GM21786 (cell line): Measurements from ENCODE around the gene VRK1.
A peak's percentile ranks its signal among the peaks of the same experiment; 100 is the strongest.

Source experiments
- ATAC-seq: cut with Tn5 transposase; IDR thresholded peaks from one replicate; pipeline ENCODE4 v1.9.1; 2021; ENCODE audit not compliant: unreplicated experiment

Gene VRK1

GRCh38 chr14:96823652-96824051 is 26.5 kb downstream of the VRK1 start:
- ATAC-seq = no peak

GRCh38 chr14:96824283-96824682 is 27.1 kb downstream of the VRK1 start:
- ATAC-seq = no peak

- no peak for ATAC-seq
Observed at GRCh38 chr14:96826818-96827217, 29.6 kb downstream of the VRK1 start.

GRCh38 chr14:96827290-96827689 is 30.1 kb downstream of the VRK1 start:
- no peak for ATAC-seq

GRCh38 chr14:96829791-96830190 is 32.6 kb downstream of the VRK1 start:
- ATAC-seq = no peak

- ATAC-seq = no peak
Observed at GRCh38 chr14:96830946-96831345, 33.8 kb downstream of the VRK1 start.

- no peak for ATAC-seq
Observed at GRCh38 chr14:96832351-96832750, 35.2 kb downstream of the VRK1 start.

- ATAC-seq = no peak
Observed at GRCh38 chr14:96838449-96838848, 41.3 kb downstream of the VRK1 start.

- no peak for ATAC-seq
Observed at GRCh38 chr14:96839251-96839650, 42.1 kb downstream of the VRK1 start.

GRCh38 chr14:96843137-96843536 is 46.0 kb downstream of the VRK1 start:
- ATAC-seq = no peak

GRCh38 chr14:96844857-96845570 is 47.8 kb downstream of the VRK1 start:
- no peak for ATAC-seq

- no peak for ATAC-seq
Observed at GRCh38 chr14:96847451-96847850, 50.3 kb downstream of the VRK1 start.

- ATAC-seq = no peak
Observed at GRCh38 chr14:96848011-96848410, 50.8 kb downstream of the VRK1 start.

GRCh38 chr14:96849733-96850132 is 52.6 kb downstream of the VRK1 start:
- ATAC-seq = no peak

- ATAC-seq = no peak
Observed at GRCh38 chr14:96851694-96852381, 54.7 kb downstream of the VRK1 start.

GRCh38 chr14:96852823-96853422 is 55.7 kb downstream of the VRK1 start:
- ATAC-seq = peak; percentile 66

- ATAC-seq = no peak
Observed at GRCh38 chr14:96858643-96859042, 61.5 kb downstream of the VRK1 start.

GRCh38 chr14:96861568-96862310 is 64.6 kb downstream of the VRK1 start:
- ATAC-seq = no peak

GRCh38 chr14:96863327-96863985 is 66.3 kb downstream of the VRK1 start:
- ATAC-seq = no peak

GRCh38 chr14:96863986-96864330 is 66.8 kb downstream of the VRK1 start:
- ATAC-seq = no peak

- no peak for ATAC-seq
Observed at GRCh38 chr14:96867634-96868033, 70.5 kb downstream of the VRK1 start.
